Hypothalamus (tissue), 51 donors: Measurements from ENCODE around the gene NAALADL2.

Experiments used
- DNase-seq, 51 donors: peaks; one replicate each; lab custom pipeline; 2025; lab: John Stamatoyannopoulos, UW

NAALADL2 gene

GRCh38 chr3:174959556-174960065, 100.5 kb downstream of the NAALADL2 start:
- DNase-seq, result no peak

GRCh38 chr3:174960898-174961297, 101.8 kb downstream of the NAALADL2 start:
- no peak for DNase-seq

- no peak for DNase-seq
These were observed 114.3 kb downstream of the NAALADL2 start for GRCh38 chr3:174973465-174973864.

- no peak for DNase-seq
These were observed 127.6 kb downstream of the NAALADL2 start for GRCh38 chr3:174986685-174987084.

- no peak for DNase-seq
These were observed 142.0 kb downstream of the NAALADL2 start for GRCh38 chr3:175001091-175001490.

- no peak for DNase-seq
These were observed 143.6 kb downstream of the NAALADL2 start for GRCh38 chr3:175002732-175003143.

GRCh38 chr3:175003590-175003989, 144.5 kb downstream of the NAALADL2 start:
- no peak for DNase-seq

- DNase-seq, result no peak
These were observed 146.1 kb downstream of the NAALADL2 start for GRCh38 chr3:175005193-175005592.

- no peak for DNase-seq
These were observed 146.7 kb downstream of the NAALADL2 start for GRCh38 chr3:175005881-175006280.

- DNase-seq, result no peak
These were observed 148.2 kb downstream of the NAALADL2 start for GRCh38 chr3:175007306-175007705.

- no peak for DNase-seq
These were observed 150.2 kb downstream of the NAALADL2 start for GRCh38 chr3:175009295-175009694.

- DNase-seq, result no peak
These were observed 156.0 kb downstream of the NAALADL2 start for GRCh38 chr3:175015056-175015635.

GRCh38 chr3:175018946-175019727, 160.0 kb downstream of the NAALADL2 start:
- no peak for DNase-seq

- no peak for DNase-seq
These were observed 161.0 kb downstream of the NAALADL2 start for GRCh38 chr3:175020101-175020500.

GRCh38 chr3:175029828-175030227, 170.7 kb downstream of the NAALADL2 start:
- no peak for DNase-seq

- DNase-seq, result no peak
These were observed 180.7 kb downstream of the NAALADL2 start for GRCh38 chr3:175039875-175040274.

GRCh38 chr3:175041369-175041768, 182.2 kb downstream of the NAALADL2 start:
- no peak for DNase-seq

GRCh38 chr3:175046601-175047000, 187.5 kb downstream of the NAALADL2 start:
- no peak for DNase-seq

GRCh38 chr3:175047786-175048185, 188.7 kb downstream of the NAALADL2 start:
- DNase-seq, result no peak

- no peak for DNase-seq
These were observed 198.3 kb downstream of the NAALADL2 start for GRCh38 chr3:175057401-175057800.

GRCh38 chr3:175059788-175060187, 200.7 kb downstream of the NAALADL2 start:
- no peak for DNase-seq

GRCh38 chr3:175065497-175065896, 206.4 kb downstream of the NAALADL2 start:
- DNase-seq, result no peak
